ENCODE measurements around the gene RNASEH1.

DNA sequence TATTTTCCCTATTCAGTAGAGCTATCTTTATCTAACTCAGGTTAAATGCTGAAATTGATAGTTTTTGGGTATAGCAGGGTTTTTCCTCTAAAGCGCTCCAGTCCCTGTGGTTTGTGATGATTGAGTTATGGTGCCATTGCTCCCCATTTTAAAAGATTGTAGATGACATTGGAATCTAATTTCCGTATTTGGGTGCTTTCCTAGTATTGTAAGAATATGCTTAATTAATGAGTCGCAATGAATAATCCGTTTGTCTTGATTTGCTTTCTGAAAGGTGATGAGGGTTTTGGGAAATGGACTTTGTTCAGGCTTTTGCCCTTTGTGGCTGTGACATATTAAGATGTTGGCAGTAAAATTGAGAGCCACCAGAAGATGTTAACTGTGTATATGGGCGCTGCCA lies 20.9 kb upstream of the RNASEH1 start:
- TF ChIP-seq POLR2A (IDR thresholded peaks at IDR 0.05) (no peak), EP300 (IDR thresholded peaks at IDR 0.05) (no peak)
